Gastroesophageal sphincter (tissue), 3 donors: ENCODE data around the gene CLDND1.

Experiments used
- CTCF ChIP-seq, 4 experiments: fragments of 200-600 bp in 2 of 4; fragments of 450-650 bp in 2 of 4; sonication (generic) in 1 of 4; IDR thresholded peaks; one replicate each; pipeline ENCODE4 v1.5.1; 2017 to 2019; ENCODE audit warnings: antibody characterized with exemption in 4 of 4, mild to moderate bottlenecking in 2 of 4, moderate library complexity in 2 of 4
- EP300 ChIP-seq: sonication (generic); formaldehyde crosslinking; IDR thresholded peaks from one replicate; pipeline ENCODE4 v1.6.1; 2017; ENCODE audit warnings: antibody characterized with exemption, mild to moderate bottlenecking
- POLR2A ChIP-seq, 2 donors: fragments of 450-650 bp; IDR thresholded peaks; one replicate each; pipeline ENCODE4 v1.6.1; 2017; ENCODE audit warnings: antibody characterized with exemption in 2 of 2, mild to moderate bottlenecking in 2 of 2, moderate library complexity in 1 of 2

- no peak for TF ChIP-seq CTCF (IDR thresholded peaks at IDR 0.05)
- TF ChIP-seq EP300: no peak
- no peak for TF ChIP-seq POLR2A (IDR thresholded peaks at IDR 0.05)
These were observed 28.5 kb upstream of the CLDND1 start for GRCh38 chr3:98551236-98551635.
